Measurements from ENCODE around the gene RUNX1.

DNA sequence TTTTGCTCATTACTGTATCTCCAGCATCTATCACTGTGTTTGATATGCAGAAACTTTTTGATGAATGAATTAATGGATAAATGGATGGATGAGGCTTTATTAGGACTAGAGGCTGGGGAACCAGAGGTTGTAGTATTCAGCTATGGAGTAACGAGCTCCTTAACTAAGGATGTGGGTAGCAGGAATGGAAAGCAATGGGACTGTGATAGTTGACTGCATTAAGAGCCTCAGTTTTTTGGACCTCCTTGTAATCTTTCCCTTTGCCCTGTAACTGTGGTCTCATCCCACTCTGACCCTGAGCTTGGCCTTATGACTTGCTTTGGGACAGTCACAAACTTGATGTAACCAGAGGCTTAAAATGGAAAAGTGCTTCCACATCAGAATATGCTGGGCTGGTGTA is 9.0 kb upstream of the RUNX1 start:
- TF ChIP-seq CTCF (conservative IDR thresholded peaks at IDR 0.05) (no peak), ZFX (IDR thresholded peaks at IDR 0.05) (no peak)

All from C4-2B (cell line).